Occipital lobe (tissue), 2 donors: ENCODE data around the gene CRISPLD2. TPM values are rescaled to one million over a fixed set of nuclear protein-coding genes. Genes with fewer than 3 reads are reported as not detected.

Source experiments
- DNase-seq: peaks from one replicate; lab custom pipeline; 2025; lab: John Stamatoyannopoulos, UW
- total RNA-seq: library from RNA; depleted of rRNA; stranded (reverse); fragments of >200 nt; gene quantifications from one replicate; pipeline ENCODE4 v1.2.3, GENCODE V29; 2014

CRISPLD2 gene
- total RNA-seq, 1 donor from 2014 or later: 2.7 TPM

DNA sequence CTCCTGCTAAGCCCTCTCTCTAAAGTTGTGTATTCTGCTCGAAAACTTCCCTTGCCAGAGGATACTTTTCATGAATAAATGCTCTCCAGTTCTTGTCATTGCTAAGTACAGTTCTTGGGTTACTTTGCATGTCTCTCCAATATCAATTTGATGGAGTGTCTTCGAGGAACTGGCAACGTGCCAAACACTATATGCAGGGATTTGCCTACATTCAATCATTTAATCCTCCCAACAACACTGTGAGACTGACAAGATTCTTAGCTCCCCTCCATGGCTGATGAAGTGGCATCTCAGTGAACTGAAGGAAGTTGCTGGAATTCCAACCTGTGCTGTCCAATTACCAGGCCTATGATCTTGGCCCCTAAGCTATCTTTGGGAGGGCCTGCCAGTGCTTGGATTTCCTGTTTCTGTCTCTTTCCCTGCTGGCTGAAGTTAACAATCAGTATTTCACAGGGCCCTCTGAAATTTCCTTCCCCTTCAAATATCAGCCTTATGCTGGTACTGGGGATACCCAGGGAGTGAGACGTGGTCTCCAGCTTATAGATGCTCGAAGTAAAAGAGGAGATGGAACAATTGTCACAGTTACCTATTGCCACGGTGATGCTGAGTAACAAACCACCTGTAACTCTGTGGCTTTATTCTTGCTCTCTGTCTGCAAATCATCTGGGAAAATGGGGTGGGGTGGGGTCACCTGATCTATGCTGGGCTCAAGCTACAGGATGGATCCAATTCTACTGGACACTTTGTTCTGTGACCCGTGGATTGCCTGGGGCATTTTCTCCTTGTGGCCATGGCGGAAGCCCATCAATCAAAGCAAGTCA, 19.4 kb upstream of the CRISPLD2 start:
- DNase-seq: no peak

GRCh38 chr16:84803146-84803545, 16.6 kb upstream of the CRISPLD2 start:
- no peak for DNase-seq

- no peak for DNase-seq
These were observed 15.5 kb upstream of the CRISPLD2 start for GRCh38 chr16:84804326-84804725.

GRCh38 chr16:84806256-84806889, 13.4 kb upstream of the CRISPLD2 start:
- no peak for DNase-seq

- no peak for DNase-seq
These were observed 12.9 kb upstream of the CRISPLD2 start for GRCh38 chr16:84806890-84807258.

- DNase-seq: no peak
These were observed 12.0 kb upstream of the CRISPLD2 start for GRCh38 chr16:84807776-84808175.

DNA sequence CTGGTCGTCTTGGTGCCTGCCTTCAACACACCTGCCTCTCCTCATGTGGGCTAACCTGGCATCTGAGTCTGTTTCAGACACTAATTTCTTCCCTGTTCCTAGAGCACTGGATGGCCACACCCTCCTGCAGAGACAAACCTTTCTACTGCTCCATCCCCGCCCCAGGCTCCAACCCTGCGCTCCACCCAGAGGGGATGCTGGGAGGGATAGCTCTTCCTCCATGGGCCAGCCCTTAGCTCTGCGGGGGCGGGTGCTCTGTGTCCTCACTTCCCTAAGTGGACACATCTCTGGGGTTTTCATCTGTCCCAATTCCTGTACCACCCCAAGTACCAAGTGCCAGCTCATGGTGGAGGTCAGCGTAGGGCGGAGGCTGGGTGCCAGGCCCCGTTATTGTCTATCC, 11.0 kb upstream of the CRISPLD2 start:
- no peak for DNase-seq

GRCh38 chr16:84810518-84811273, 9.1 kb upstream of the CRISPLD2 start:
- no peak for DNase-seq

GRCh38 chr16:84811529-84811928, 8.3 kb upstream of the CRISPLD2 start:
- DNase-seq: no peak

DNA sequence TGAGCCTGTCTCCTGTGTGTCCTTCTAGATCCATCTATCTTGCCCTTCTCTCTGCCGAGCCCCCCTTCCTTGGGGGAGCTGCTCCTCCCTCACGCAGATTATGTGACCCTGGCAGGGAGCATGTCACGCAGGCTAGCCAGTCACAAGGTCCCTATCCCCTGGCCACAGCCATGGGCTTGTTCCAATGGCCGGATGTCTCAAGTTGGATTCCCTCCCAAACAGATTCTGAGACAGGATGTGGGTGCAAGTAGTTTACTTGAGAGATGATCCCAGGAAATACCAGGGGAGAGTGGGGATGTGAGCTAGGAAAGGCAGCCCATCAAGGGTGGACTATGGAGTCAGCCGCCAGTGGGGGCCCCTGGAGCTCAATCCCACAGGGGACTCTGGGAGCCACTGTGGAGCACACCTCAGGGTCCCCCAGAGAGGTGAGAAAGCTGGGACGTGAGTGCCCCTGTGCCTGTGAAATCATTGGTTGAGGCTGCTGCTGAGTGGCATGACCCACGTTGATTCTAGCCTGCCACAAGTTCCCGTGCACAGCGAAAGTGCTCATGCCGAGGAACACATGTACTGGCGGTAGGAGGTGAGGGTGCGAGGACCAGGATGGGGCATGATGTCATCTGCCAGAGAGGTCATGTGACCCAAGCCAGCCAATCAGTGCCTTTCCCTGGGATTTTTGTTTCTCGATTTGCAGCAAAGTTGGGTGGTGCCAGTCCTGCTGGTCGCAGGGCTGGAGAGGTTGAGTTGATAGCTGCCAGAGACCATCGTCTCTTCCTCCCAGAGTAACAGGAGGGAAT, 6.4 kb upstream of the CRISPLD2 start:
- no peak for DNase-seq

DNA sequence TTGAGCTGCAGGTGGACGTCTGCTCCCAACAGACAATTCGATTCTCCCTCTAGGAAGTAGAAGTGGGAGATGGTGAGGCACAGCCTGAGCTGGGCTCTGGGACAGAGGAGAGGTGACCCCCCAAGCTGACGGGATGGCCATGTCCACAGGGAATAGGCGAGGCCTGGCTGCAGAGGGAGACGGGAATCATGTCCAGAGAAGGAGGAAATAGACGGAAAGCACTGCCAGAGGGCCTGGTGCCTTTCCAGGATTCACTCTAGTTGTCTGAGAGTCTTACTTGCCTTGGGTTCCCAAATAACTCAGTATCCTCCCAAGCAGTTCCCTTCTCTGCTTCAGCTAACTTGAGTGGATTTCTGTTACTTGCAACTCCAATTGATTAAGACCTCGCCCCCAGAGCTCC, 4.3 kb upstream of the CRISPLD2 start:
- no peak for DNase-seq

GRCh38 chr16:84816023-84816422, 3.8 kb upstream of the CRISPLD2 start:
- DNase-seq: no peak

- no peak for DNase-seq
These were observed 3.3 kb upstream of the CRISPLD2 start for GRCh38 chr16:84816485-84816884.

DNA sequence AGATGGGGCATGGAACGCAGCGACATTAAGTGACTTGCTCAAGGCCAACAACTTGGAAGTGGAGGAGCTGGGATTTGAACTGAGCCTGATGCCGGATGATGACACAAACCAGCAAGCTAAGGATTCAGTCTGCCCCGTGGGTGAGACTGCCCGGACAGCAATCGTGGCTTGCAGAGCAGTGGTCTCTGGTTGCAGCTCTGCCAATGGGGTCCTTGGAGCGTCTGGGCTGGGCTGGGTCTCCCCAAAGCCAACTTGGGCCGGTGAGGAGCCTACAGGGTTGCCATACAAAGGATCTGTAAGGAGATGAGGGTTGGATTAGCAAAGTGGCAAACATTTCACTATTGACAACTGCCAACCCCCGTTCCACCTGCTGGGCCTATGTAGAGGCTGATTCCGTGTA, 2.6 kb upstream of the CRISPLD2 start:
- no peak for DNase-seq

DNA sequence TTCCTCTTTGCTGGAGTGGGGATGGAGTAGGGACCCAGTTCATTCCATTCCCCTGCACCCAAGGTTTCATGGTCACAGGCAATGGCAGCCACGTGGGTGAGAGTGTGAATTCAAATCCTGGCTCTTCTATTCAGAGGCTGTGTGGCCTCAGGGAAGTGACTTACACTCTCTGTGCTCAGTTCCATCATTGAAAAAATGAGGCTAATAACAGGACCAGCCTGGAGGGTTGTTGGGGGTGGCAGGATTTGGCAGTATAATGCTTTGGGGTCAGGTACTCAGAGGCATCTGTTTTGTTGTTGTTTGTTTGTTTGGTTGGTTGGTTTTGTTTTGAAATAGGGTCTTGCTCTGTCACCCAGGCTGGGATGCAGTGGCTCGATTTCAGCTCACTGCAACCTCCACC, 2.2 kb upstream of the CRISPLD2 start:
- DNase-seq: no peak

GRCh38 chr16:84818133-84818532, 1.7 kb upstream of the CRISPLD2 start:
- DNase-seq: no peak

GRCh38 chr16:84818989-84819643, 669 bp upstream of the CRISPLD2 start:
- no peak for DNase-seq

DNA sequence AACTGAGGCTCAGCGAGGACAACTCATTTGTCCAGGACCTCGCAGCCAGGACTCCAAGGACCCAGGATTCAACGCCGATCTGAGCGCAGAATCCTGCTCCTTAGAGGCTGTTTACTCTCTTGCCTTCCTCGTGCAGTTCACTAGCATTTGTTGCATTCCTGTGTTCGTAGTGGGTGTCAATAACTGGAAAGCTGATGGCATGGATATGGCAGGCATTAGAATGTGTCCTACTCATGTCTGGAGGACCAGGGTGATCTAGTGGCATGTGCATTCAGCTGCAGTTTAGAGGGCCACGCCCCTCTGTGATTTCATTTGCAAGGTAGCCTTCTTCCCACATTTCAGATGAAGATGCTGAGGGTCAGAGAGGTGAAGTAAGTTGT, 510 bp downstream of the CRISPLD2 start:
- no peak for DNase-seq

GRCh38 chr16:84820771-84821170, 986 bp downstream of the CRISPLD2 start:
- no peak for DNase-seq

DNA sequence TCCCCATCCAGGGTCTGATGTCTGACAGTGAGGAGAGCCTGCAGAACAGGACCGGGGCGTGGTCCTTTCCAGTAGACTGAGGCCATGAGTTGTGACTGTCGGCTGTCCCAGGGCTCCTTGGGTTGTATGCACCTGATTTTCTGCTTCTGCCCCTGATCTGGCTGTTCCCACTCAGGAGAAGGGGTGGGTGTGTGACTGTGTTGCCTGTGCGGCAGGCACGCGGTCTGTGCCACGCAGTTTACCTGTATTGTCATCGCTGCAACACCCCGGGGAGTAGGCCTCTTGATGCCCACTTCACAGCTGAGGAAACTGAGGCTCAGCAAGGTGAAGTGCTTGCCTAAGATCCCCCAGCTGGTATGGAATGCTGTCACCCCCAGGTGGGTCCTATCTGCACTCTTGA, 1.4 kb downstream of the CRISPLD2 start:
- DNase-seq: no peak
